NCI-H69 (cell line): ENCODE measurements around the gene RIMBP2.

Experiments
- DNase-seq: peaks from one replicate; lab custom pipeline; 2025; lab: John Stamatoyannopoulos, UW

Gene RIMBP2

GRCh38 chr12:130460611-130461446, 255.3 kb downstream of the RIMBP2 start:
- no peak for DNase-seq

GRCh38 chr12:130459916-130460315, 256.2 kb downstream of the RIMBP2 start:
- DNase-seq: no peak

GRCh38 chr12:130458341-130458740, 257.8 kb downstream of the RIMBP2 start:
- DNase-seq: no peak

DNA sequence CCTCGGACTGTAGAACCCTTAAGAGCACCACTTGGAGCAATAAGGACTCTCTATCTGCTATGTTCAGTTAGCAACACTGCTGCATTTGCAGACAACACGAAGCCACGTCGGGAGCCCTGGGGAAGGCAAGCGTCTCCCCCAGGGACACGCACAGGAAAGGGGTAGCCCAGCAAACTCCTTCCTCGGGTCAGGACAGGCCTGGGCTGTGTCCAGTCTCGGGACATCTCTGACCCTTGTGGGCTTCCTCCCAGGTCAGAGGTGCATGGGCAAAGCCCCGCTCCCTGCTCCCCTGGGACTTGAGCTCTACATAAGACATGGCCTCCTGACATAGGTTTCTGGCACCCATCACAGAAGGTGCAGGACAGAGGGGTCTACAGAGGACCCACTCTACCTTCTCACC, 258.9 kb downstream of the RIMBP2 start:
- DNase-seq: no peak

- no peak for DNase-seq
These were observed 259.5 kb downstream of the RIMBP2 start for GRCh38 chr12:130456375-130457199.

DNA sequence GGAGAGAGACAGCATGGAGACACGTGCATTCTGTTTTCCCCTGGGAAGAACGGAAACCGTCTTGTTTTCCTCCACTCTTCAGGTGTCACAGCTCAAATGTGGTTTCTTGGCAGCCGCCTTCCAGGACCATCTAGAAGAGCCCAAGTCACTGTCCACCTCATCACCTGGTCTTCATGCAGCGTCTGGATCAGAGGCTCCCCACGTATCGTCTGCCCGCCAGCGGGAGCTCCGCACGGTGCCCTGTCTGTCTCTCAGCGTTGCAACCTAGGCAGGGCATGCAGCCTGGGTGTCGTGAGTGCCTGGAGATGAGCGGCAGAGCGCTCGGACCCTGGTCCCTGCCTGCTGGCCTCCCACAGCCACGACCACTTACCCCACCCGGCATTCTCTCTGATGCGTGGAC, 260.9 kb downstream of the RIMBP2 start:
- DNase-seq: no peak

GRCh38 chr12:130454296-130454695, 261.8 kb downstream of the RIMBP2 start:
- no peak for DNase-seq

DNA sequence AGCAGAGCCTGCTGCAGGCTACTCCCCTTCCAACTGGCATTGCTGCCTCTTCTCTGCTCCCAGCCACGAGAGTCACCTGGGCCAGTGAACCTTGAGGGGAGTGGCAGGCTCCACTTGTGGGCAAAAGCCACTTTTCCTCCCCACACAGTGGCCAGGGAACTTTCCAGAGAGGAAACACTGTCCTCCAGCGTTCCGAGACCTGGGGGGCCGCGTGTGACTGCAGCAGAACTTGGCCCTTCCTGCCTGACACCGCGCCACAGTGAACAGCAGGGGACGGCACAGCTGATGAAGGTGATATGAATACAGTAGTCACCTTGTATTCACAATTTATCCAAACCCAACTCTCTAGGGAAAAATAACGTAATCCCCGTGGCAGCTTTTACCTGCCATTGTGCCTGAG, 263.6 kb downstream of the RIMBP2 start:
- DNase-seq: no peak

DNA sequence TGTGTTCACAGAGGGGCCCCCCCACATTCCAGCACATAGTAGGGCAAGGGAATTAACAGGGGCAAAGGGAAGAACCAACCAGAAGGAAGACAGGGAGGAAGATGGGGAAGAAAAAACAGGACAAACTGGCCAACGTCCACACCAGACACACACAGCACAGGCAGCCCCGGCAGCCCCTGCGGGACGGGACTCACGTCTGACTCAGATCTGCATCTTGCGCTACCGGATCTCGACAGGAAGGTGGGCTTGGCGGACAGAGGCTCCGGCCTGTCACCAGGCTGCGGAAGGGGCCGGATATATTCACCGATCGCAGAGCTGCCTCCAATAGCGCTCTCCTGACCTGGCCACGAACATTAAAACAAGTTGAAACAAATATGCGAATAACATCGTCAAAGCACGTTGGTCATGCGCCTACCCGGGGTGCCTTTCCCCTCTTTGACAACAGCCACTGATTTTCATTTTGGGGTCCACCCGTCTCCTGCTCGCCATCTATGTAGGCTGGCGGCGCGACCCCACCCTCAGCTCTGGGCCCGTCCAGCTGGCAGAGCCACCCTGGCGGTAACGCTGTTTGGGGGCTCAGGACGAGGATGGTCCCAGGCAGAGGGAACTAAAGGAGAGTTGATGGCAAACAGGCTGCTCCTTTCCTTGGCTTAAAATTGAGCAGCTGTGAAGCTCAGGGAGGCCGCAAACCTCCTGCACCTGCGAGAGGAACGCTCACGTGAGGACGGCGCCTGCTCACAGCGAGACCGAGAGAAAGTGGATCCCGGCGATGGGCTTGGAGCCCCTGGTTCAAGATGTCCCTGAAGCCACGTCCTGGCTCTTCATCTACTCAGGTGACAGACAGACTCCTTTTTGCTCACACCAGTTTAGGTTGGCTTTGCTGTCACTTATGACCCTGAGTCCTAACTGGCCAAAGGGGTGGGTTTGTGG, 264.8 kb downstream of the RIMBP2 start:
- DNase-seq: no peak

DNA sequence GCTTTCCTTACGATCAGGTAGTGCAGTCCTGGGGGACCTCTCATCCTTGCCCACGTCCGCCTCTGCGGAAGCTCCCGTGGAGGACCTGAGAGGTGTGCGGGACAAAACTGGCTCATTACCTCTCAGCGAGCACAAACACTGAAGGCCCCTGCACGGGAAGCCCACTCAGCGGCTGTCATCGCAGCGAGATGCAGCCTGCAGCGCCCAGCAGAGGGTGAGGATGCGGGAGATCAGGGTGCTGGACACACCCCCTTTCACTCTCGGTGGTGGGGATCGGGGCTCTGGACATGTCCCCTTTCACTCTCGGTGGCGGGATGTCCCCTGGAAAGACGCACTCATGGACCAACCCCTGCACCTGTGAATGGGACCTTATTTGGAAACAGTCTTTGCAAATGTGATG, 266.8 kb downstream of the RIMBP2 start:
- no peak for DNase-seq

DNA sequence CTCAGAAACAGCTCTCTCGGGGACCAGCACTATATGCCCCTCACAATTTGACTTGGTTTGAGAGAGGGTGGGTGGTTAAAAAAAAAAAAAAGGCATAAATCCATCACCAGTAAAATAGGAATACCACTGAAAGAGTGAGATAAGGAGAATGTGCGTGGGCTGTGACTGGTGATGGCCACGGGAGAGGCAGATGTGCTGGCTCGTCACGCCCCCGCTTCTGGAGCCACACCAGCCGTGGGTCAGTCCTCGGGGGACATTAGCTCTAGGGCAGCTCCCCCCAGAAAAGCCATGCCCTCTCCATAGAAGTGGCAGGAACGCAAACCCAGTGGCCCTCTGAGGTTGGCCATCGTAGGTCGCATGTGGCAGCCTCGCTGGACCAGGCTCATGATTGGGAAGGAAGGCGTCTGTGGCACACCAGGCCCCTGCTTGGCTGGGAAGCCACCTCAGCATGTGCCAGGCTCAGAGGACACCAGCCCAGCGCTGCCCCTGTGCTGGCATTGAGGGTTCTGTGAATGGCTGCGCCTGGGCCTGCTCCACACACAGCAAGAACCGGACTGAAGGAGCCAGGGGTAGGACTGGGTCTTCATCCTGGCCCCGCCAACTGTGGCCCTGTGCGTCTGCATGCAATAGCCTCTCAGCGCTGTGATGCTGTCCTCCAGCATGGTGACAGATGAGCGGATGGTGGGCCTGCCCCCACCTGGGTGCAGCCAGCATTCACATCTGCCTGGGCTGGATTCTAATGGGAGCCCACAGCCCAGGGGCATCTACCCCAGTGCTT, 267.9 kb downstream of the RIMBP2 start:
- DNase-seq: no peak

- no peak for DNase-seq
These were observed 268.5 kb downstream of the RIMBP2 start for GRCh38 chr12:130447655-130447965.

DNA sequence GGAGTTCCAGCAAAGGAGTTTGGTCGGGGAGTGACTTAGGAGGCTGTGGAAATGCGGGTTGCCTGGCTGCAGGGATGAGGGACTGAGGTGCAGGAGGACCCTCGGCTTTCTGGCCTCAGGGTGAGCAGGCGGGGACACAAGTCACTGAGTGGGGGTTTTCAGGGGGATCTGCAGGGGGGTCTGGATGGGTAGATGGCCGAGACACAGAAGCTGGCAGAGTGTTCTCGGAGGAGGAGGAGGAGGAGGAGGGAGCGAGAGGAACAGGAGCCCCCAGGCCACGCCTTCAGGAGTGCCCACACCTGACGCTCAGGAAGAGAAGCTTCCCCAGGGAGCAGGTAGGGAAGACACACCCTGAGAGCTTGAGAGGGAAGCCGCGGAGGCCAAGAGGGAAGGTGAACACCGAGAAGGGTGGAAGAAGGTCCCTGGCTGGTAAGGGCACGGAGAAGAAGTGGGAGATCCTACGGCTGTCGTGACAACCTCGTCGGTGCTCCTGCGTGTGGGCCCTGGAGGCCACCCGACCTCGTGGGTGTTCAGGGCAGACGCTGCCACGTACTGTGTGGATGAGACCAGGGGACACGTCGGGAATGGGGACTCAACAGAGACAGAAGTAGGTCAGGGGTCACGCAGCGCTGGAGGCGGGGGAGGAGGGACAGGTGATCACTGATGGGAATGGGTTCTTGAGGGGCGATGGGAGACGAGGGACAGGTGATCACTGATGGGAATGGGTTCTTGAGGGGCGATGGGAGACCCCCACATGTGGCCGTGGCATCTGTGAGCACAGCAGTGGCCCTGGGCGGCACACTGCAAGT, 269.0 kb downstream of the RIMBP2 start:
- DNase-seq: no peak

- no peak for DNase-seq
These were observed 271.1 kb downstream of the RIMBP2 start for GRCh38 chr12:130444986-130445385.

DNA sequence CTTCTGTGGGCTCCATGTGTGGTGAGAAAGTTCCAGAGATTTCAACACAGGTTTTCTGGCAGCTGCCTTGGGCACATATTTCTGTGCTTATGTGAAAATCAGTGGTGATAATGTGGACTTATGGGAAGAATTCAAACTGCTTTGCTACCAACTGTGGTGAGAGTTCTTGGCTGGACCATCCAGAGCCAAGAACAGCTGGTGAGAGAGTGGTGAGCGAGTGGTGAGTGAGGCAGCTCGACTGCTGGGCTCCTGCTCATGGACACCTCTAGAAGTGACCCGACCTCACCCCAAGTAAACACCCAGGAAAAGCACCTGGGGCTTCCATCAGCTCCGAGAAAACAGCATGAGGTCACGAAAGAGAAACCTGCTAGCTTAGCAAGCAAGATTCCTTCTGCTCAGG, 272.0 kb downstream of the RIMBP2 start:
- no peak for DNase-seq

- DNase-seq: no peak
These were observed 274.0 kb downstream of the RIMBP2 start for GRCh38 chr12:130441771-130442760.

DNA sequence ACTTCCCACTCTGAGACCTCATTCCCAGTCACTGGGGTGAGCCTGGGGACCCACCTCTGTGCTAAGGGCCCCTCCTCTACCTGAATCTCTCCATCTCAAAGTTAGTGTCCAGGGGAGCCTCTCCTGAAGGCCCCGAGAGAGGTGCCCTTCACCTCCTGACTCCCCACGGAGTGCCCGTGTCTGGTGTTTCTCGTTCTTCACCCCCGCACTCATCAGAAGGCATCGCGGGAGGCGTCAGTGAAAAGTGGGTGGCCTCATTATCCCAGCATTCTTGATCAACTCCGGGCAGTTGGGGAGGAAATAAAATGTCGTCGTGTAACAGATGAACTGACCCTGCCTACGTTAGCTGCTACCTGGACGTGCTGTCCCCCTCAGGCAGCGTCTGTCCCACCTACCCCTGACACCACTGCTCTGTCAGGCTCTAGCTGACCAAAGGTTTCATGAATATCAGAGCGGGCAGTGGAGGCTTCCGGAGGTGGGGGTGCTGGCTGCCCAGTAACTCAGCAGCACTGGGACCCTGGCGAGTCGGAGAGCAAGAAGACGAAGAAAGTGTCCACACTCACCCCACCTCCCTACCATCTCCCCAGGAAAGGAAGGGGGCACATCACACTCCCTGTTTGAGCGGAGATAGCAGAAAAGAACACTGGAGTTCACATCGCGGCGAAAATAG, 275.6 kb downstream of the RIMBP2 start:
- no peak for DNase-seq

- no peak for DNase-seq
These were observed 276.8 kb downstream of the RIMBP2 start for GRCh38 chr12:130439250-130439649.

DNA sequence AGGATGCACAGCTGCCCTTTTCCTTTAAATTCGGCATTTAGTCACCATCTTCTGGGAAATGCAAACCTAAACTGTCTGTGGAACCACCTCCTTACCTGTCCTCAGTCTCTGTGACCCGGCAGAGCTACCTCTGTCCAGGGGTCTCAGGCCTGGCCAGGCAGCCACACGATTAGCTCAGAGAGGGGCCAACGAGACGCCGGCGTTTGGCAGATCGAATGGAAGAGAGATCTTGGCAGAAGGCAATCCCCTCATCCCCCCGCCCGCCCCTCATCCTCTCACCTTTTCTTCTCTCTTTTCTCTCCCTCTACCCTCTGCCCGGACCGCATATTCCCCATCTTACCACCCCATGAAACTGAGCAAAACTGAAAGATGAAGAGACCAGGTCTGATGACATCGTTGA, 277.4 kb downstream of the RIMBP2 start:
- no peak for DNase-seq
